ENCODE data around the gene PRKAG2.

Gene PRKAG2

DNA sequence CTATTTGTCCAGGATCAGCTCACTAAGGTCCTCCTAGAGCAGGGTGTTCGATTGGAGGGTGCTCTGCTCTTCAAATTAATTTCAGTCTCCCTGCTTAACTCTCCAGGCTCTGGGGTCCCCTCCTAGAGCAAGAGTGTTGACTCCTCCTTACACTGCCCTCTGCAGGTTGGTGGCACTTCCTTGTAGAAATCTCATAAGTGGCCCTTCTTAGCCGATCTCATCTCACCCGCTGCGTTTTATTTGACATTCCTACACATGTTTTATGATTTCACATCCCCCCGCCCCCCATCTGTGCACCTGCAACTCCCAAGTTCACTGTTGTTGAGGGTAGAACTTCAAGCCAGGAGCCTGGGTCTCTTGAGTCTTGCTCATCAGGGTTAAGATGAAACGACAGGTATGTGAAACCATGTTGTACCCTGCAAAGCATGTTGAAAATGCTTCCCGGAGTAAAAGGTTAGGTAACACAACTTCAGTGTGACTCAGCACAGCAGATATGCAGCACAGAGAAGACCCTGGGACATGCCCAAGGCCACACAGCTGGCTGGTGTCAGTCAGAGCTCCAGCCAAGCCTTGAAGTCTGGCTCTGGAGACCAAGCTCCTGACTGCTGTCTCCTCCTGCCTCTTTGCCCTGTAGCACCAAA is 171.2 kb downstream of the PRKAG2 start:
- peak; percentile 27 for DNase-seq

DNA sequence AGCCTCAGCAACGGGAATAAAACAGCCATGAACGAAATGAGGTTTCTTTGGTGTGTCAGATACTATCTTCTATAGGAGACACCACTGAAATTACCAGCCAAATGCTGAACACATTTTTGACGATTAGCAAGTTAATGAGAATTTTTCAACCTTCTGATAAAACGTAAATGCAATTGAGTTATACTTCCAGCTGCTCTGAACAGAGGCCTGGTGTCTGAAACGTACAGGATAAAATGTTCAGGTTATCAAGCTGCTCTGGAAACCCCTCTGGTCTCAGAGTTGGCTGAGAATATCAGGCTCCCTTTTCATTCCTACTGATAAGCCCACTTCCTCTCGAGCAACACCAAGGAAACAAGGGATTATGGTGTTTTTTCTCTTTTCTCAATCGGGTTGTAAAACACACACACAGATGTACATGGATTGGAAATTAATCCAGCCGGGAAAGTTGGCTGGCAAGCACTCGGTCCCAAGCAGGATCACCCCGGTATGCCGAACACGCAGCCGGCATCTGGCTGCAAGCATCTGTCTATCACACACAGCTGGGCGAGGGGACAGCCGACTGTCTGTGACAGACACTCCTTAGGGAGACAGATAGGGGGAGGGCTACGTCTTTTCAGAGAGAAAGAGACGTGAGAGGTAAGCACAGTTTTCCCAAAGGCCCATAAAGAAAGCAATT is 171.8 kb downstream of the PRKAG2 start:
- no peak for DNase-seq

DNA sequence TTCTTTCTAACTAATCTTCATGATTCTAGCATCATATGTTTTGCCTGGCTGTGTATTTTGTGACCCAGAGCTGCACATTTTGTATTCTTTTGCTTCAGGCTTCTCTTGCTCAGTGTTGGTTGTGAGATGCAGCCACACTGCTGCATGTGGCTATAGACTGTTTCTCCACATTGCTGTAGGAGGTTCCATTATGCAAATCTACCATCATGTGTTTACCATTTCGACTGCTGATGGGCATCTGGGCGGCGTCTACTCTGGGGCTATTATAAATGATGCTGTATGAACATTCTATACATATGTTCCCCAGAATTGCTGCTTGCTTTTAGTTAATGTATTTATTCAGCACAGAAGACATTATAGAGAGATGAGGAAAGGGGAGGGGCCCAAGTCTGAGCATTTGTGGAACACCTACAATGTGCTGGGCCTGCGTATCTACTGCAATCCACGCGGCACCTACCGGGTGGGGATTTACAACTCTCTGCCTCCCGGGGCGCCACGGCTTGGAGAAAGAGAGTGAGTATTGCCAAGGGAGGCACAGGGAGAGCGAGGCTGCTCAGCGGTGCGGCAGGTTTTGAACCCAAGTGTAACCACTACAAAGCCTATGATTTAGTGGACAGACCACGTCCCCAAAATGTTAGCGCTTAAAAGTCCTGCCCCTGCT is 172.5 kb downstream of the PRKAG2 start:
- no peak for DNase-seq

DNA sequence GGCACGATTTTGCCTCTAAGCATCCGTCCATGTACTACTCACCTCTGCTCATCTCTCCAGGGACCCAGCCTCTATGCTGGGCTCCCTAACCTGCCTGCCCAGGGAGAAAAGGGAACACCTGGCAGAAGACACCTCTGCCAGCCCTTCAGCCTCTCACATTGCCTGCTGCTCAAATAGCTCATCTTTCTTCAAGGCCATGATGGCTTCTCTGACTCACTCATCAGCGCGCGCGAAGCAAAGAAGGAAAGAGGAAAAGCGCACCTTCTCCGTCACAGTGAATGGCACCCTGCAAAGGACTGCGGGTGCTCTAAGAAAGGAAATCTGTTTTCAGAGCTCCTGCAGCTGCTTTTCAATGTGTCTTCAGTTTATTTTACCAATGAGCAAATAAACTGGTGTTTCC is 174.0 kb downstream of the PRKAG2 start:
- DNase-seq, result no peak

DNA sequence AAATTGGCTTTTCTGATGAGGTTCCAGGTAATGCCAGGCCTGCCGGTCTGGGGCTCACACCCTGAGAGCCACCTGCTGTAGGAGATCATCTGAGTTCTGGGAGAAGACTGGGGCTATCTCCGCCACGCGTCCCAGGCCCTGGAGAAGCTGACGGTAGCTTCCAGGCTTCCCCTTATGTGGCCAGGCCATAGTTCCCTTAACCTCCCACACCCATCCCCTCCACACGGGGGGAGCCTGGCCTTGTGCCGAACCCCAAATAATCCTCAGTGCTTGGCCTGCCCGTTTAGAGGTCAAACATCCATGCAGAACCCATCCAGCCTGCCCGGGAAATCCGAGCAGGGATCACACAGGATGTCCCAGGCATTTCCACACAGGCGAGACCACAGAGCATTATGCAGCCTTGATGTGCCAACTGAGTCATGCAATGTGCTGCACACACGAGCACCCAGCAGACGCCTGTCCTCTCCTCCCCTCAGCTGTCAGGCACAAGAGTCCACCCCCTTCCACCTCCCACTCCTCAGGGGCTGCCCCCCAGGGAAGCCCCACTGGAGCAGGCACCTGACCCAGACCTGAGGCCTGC is 176.2 kb downstream of the PRKAG2 start:
- peak; percentile 32 for DNase-seq

DNA sequence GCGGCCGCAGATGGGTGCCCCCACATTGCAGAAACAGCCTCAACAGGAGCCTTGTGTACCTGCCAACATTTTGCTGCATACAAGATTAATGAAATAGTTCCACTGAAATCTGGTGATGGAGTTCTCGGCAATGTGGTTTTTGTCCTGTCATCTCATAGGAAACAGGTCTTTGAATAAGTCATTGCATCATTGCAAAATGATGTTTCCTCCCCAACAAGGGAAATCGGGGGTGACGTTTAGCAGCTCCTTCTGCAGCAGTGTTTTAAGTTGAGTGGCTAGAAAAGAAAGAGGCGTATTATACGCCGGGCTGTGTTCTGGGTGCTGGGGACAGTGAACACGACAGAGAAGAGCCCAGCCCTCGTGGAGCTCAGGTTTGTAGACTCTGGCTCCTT is 177.0 kb downstream of the PRKAG2 start:
- peak; percentile 46 for DNase-seq

DNA sequence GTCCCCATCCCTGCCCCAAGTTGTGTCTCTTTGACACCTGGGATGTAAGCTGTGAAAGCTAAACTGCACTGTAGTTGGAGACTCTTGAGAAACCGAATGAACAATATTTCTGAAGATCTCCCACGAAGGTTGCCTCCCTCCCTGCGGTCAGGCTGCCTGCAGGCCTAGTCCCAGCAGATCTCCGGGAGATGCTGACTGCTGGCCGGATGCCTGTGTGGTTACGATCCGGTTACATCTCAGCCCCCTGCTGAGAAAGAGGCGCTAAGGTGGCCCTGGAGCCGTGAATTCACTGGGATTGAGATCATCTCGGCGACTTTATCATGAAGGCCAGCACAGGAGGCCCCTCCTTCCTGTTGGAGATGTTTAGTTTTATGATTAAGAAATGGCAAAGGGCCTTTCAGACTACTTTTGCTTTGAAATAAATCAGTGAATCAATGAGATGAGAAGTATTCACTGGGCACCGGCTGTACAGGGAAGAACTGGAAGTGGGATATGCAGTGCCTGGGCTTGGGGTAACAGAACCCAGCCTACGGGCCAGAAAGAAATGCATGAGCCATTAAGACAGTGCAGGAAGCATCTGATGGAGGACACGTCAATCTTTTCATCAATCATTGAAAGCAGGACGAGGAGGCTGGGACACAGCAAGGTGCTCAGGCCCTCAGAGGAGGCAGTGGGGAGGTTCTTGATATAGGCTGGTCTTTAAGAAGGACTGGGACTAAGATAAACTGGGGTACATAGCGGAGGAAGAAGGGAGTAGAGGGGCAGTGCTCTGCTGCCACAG is 177.6 kb downstream of the PRKAG2 start:
- DNase-seq, result no peak

DNA sequence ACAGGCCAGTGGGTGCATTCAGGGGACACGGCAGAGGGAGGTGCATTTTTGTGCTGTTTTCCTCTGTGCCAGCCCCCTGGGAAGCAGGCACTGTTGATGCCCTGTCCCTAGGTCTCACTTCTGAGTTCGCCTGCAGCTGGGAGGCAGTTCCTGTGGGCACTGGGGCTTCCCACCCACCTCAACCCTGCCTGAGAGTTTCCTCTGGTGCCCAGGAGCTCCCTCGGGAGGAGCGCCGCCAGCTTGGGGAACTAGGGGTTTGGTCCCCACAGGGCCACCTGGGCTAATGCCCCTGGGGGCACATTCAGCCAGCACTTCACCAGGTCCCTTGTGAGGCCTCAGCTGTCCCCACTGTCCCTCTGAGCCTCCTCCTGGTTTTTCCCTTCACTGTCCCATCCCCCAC is 179.0 kb downstream of the PRKAG2 start:
- no peak for DNase-seq

DNA sequence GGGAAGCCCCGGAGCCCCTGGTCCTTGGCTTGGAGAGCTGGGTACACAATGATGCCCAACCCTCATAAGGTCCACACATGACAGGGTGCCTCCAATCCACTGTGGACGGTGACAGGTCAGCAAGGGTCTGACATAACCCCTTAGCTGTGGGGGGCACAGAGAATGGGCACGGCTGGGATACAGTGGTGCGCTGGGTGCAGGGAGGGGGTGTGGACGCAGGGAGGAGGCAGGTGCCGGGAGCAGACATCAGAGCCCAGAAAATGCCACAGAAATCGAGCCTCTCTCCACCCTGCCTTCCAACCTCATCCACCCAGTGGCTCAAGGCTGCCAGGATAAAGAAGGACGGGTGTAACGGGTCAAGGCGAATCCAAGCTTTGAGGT is 179.4 kb downstream of the PRKAG2 start:
- DNase-seq, result no peak

DNA sequence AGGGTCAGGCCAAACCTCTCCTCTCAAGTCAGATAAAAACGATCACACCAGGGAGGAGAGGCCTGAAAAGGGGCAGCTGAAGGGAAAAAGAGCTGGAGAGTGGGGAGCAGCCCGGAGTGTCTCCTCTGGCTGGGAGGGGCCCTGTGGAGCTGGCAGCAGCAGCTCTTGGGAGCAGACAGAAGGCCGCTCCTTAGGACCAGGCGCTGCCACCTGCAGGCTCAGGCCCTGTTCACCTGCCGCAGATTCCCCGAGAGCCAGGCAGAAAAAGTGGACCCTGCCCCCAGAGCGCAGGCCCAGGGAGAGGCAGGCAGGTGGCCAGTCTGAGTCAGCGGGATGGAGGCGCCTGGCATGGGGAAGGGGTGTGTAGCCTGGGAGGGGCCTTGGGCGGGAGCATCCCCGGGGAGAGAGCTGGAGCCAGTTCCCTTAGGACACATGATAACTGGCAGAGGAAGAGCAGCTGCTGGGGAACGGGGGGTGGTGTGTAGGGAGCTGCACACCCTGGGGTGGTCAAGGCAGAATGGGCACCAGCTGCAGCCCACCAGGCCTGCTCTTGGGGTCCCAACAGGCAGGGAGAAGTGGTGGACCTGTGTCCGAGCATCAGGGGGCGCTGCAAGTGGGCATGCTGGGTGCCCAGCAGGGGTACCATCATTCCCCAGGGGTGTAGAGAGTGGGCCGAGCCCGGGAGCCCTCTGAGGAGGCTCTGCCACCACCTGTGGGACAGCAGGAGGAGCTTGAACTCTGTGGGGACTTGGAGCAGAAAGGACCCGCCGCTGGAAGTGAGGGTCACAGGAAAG is 180.0 kb downstream of the PRKAG2 start:
- DNase-seq, result no peak

DNA sequence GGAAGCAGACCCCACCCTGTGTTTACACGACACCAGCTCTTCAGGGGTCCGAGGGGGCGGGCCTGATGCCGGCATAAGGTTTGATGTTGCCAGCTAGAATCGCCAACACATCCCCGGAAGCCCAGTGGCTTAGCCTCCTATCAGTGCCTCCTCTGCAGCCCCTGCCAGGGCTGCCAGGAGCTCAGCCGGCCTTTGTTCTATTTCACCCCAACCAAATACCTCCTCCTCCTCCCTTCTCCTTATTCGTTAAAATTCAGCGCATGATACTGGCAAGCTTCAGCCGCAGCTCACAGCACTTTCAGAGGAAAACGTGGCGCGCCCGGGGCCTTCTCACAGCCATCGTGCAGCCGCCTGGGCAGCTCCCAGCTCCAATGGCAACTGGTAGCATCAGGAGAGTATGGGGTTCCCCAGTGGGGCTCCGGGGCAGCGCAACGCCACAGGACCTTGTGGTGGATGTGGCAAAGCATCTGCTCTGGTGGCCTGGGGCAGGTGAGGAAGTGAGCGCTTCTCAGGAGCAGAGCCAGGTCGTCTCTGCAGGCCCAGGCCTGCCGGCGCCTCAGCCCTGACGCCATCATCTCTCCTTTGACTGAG is 180.9 kb downstream of the PRKAG2 start:
- DNase-seq, result no peak

DNA sequence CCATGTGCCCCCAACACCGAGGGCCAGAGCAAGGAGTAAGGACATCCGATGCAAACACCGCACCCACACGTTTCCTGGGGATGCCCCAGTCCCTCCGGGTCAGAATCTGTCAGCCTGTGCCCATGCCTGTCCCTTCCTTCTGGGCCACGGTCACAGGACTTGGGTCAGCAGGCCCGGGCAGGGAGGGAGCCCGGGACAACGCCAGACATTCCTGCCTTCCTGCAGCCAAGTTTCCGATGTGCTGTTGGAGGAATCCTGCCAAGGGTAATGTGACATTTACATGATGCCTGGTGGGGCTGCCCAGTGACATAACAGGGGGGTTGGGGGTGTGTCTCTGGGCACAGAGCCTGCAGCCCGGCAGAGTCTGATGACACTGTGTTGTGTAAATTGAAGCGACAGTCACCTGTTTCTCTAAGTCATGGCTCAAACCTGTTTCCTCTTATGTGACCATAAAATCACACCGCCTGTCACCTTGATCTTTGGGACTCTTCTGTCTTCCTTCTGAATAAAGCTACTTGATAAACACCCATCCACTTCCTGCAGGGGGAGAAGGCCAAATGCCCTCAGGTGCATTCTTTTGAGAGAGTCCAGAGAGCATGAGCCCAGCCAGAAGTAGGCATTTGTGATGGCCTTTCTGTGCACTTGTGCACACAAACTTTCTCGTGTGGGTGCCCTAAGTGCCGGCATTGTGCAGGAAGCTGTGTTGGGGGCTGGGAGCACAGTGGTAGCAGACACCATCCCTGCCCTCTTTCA is 181.9 kb downstream of the PRKAG2 start:
- DNase-seq, result peak; percentile 64

DNA sequence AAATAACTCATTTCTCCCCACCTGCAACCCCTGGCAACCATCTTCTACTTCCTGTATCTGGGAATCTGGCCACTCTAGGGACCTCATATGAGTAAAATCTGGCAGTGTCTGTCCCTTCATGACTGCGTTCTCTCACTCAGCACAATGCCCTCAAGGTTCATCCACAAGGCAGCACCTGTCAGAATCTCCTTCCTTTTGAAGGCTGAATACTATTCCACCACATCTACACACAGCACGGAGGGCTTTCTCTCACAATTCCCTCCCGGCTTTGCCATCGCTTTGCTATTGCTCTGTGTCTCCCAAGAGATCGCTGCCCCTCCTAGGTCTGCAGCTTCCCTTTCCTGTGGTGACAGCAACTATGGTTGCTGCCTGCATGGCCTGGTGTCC is 182.5 kb downstream of the PRKAG2 start:
- no peak for DNase-seq

DNA sequence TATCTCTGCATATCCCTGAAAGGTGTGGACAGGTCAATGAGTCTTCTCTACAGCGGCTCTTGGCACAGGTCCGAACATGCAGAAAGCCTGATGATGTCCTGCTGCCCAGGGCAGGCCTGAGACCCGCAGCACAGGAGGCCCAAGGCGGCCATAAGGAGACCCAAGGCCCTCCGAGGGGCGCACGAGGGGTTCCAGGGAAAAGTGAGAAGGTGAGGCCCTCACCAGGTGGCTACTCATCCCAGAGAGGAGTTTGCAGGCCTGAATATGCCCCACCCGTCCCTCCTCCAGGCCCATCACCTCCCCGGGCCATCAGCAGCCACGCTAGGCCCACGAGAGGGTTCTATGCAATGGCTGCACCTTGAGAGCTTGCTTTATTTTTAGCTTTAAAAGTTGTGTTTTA is 183.8 kb downstream of the PRKAG2 start:
- no peak for DNase-seq

DNA sequence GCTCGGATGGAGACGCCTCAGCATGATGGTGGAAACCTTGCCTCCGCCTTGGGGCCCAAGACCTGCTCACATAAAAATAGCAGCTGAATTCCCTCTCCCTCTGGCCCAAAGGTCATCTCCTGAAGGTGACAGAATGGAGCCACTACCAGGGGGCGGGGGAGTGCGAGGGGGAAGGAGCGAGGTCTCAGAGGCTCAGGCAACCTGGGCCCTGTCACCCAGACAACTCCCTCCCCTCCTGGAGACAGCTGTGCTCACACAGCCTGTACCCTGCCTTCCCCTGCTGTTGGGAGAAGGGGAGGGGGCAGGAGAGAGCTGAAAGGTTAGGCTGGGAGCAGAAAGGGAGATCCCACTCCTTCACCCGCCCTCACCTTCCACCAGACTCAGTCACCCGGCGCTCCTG is 184.2 kb downstream of the PRKAG2 start:
- DNase-seq, result no peak

DNA sequence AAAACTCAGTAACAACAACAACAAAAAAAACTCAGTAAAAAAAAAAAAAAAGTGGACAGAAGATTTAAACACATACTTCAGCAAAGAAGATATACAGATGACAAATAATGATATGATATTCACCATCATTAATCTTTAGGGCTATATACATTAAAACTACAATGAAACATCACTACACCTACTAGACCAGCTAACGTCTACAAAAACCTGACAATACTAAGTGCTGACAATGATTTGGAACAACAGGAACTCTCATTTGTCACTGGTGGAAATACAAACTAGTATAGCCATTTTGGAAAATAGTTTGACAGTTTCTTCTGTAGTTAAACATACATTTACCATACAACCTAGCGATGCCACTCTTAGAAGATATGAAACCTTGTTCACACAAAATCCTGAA is 185.5 kb downstream of the PRKAG2 start:
- no peak for DNase-seq

DNA sequence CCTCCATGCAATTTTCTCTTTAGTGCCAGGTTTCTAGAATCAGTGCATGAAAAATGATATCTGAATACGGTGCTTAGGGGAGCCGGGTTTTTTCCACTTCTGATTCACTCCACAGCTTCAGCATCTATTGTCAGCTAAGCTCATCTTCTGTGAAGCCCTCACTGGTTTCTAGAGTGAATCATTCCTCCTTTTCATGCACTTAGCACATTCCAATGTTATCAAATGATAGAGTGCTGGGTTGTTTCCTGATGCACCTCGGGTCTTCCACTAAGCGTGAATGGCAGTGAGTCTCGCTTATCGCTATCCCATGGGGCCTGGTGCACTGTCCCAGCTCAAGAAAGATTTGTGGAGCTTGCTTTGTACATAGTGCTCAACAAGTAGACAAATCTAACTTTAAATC is 186.3 kb downstream of the PRKAG2 start:
- DNase-seq, result no peak

DNA sequence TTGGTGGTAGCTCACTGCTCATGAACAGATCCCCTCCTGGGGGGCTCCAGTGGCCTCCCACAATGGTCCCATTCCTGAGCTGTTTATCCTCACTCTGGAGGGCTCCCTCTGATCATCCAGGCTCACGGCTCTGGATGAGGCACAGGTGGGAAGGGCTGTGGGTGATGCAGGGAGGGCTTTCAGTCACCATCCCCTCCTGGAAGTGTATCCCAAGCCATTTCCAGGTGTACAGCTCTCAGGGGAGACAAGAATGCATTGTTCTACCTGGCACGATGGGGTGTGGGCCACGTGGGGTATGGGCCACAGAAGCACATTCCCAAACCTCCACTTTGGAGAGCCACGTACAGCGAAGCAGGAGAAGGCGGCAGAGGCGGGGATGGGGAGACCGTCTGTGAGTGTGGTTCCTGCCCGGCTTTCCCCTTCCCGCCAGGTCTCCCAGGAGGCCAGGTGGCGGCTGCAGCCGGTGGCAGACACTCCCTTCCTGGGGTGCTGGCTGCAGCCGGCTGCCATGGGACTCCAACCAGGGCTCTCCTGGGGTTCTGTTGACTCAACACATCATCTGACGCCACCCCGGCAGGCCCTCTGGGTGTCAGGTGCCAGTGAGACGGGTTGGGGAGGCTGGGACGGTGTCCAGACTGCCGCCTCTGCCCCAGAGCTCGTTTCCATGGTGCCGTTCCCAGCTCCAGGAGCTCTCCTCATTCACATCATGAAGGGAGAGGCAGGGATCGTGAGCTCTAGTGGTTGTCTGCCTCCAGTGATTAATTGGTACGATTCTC is 187.5 kb downstream of the PRKAG2 start:
- no peak for DNase-seq

DNA sequence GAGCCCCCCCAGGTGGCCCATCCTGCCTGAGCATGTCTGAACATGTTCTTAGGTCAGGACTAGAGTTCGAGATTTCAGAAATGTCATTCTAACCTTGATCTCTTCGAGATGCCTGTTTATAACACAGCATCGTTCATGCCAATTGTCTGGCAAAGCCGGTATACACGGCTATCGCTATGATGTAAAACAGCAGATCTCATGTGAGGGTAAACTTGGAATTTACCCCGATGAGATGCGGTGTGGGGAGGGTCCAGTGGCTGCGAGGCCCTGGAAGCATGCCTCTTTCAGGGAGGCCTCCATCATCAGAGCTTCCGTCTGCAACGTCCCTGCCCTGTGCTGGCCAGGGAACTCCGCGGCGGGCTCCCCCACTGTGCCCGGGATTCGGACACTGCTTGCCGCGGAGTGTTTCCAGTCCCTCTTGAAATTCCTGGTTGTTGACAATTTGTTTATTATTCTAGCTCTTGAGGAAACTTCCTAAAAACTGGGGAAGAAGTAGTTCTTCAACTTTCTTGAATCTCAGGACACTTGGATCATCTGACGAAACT is 188.6 kb downstream of the PRKAG2 start:
- DNase-seq, result no peak

All from suppressor macrophage treated with lipopolysaccharide for 4 hours (primary cell).